Hematopoietic multipotent progenitor cell treated with erythropoietin and hydrocortisone succinate and interleukin-3 and kit ligand, for 17 days (in vitro differentiated cells): ENCODE data around the gene SBK3.
"Not testable (repeated sequence)": the region's sequence is repeated elsewhere in the genome, so short reads cannot be mapped to it uniquely, and the experiment has no call there.

ENCODE experiments used
- DNase-seq: peaks from one replicate; pipeline ENCODE4 v3.0.0-alpha.2; 2015; ENCODE audit warnings: low spot score

The SBK3 gene, protein sequence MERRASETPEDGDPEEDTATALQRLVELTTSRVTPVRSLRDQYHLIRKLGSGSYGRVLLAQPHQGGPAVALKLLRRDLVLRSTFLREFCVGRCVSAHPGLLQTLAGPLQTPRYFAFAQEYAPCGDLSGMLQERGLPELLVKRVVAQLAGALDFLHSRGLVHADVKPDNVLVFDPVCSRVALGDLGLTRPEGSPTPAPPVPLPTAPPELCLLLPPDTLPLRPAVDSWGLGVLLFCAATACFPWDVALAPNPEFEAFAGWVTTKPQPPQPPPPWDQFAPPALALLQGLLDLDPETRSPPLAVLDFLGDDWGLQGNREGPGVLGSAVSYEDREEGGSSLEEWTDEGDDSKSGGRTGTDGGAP

DNA sequence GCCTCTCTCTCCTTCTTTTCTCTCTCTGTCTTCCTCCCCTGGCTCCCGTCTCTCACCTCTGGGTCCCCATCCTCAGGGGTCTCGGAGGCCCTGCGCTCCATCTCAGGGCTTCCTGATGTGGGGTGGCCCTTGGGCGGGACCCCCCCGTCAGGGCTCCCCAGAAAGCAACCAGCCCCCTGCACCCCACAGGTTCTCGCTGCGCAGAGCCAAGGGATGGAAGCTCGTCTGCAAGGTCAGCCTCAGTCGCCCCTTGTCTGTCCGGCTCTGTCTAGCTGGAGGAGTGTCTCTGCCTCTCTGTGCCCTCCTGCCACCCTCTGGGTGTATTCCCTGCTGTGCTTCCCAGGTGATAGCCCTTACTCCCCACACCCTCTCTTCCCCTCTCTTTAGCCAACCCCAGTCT lies at the start of gene SBK3:
Gene SBK3, minus strand, starts transcription at position 101 of the 400 bp plus-strand sequence. Its CDS starts 0 bp downstream, at position 101.
- no peak for DNase-seq

DNA sequence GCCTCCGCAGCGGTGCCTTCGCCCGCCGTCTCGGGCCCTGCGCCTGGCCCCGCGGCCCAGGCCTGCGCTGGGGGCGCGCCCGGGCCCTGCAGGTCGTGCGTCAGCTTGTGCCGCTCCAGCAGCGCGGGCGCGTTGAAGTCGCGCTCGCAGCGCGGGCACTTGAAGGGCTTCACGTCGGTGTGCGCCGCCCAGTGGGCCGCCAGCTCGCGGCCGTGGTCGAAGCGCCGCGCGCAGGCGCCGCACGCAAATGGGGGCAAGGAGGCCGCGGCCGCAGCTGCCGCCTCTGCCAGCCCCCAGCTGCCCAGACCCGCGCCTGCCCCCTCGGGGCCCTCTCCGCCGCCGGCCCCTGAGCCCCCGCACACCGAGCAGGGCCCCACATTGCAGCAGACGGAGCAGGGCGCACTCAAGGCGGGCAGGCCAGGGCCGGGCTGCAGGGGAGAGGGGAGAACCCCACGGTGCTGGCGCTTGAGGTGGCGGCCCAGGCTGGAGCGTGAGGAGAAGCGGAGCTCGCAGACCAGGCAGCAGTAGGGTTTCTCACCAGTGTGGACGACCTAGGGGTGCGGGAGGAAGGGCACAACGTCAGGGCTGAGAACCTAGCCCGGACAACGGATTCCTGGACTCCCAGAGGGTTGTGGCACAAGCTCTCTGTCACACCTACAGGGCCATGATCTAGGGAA lies 47.9 kb upstream of the SBK3 start:
- DNase-seq, result no peak

DNA sequence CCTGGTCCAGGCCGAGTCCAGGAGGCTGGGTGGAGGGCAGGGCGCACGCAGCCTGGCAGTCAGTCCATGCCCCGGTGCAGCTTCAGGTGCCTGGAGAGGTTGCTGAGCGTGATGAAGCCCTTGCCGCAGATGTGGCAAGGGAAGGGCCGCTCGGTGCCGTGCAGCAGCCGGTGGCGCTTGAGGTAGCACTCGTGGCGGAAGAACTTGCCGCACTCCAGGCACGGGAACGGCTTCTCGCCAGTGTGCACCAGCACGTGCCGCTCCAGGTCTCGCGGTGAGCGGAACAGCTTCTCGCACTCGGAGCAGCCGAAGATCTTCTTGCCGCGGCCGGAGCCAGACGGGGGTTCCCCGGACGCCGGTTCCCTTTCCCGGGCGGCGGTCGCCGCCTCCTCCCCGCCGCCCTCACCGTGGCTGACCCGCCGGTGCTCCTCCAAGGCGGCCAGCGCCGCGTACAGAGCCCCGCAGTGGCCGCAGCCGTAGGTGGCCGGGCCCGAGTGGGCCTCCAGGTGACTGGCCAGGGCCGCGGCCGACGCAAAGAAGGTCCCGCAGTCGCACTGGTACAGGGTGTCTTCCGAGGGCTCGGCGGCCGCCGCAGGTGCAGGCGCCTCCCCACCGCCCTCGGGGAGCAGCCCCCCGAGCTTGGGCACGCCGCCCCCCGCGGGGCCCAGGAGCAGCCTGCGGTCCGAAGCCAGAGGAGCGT lies 47.2 kb upstream of the SBK3 start:
- no peak for DNase-seq

DNA sequence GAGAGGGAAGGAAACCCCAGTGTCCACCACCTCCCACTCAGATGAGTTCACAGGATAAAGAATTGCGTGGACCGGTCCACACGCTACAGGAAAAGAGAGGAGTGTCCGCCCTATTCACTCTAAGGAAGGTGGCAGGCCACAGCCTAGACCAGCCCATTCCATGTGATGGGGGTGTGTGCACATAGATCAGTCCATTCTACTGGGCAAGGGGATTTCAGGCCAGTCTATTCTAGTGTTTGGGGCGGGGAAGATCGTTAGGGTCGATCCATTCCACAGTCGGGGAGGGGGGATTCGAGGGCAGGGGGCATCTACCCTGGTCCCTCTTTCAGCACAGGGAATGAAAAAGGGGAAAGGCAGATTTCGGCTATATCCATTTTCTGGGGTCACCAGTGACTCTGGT lies 46.2 kb upstream of the SBK3 start:
- DNase-seq, result no peak

DNA sequence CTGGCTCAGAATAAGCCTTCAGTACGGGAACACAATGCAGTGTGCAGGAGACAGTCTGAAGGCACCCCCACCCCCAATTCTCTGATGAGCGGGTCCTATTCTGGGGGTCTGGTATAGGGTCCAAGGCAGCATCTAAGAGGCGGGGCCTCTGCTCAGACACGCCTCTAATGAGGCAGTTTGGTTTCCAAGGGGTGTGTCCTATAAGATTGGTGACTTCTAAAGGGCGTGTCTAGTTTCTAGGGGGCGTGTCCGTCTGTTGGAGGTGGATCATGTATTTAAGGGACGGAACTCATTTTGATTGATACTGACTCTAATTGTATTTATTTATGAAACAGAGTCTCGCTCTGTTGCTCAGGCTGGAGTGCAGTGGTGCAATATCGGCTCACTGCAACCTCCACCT lies 45.3 kb upstream of the SBK3 start:
- DNase-seq, result peak; percentile 61

DNA sequence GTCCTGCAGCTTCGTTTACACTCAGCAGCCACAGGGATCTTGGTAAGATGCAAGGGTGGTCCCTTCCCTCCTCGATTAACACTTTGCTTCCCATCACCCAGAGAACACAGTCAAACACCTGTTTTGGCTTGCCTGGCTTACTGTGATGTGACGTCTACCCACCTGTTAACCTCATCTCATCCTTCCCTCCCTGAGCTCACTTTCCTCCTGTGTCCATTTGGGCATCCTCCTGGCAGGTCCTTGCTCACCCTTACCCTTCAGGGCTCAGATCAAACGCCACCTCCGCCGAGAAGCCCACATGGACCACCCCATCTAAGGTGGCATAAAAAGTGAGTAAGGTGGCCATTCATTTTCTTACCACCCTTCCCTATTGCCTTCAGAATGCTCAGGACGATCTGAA lies 44.8 kb upstream of the SBK3 start:
- no peak for DNase-seq

DNA sequence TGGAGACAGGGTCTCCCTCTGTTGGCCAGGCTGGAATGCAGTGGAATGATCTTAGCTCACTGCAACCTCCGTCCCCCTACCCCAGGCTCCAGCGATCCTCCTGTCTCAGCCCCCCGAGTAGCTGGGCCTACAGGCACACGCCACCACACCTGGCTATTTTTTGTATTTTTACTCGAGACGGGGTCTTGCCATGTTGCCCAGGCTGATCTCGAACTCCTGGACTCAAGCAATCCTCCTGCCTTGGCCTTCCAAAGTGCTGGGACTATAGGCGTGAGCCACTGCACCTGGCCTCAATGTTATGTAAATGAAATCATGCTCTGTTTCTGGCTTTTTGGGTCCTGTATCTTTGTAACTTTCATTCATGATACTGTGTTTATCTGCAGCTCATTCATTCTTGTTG lies 43.4 kb upstream of the SBK3 start:
- DNase-seq, result no peak

DNA sequence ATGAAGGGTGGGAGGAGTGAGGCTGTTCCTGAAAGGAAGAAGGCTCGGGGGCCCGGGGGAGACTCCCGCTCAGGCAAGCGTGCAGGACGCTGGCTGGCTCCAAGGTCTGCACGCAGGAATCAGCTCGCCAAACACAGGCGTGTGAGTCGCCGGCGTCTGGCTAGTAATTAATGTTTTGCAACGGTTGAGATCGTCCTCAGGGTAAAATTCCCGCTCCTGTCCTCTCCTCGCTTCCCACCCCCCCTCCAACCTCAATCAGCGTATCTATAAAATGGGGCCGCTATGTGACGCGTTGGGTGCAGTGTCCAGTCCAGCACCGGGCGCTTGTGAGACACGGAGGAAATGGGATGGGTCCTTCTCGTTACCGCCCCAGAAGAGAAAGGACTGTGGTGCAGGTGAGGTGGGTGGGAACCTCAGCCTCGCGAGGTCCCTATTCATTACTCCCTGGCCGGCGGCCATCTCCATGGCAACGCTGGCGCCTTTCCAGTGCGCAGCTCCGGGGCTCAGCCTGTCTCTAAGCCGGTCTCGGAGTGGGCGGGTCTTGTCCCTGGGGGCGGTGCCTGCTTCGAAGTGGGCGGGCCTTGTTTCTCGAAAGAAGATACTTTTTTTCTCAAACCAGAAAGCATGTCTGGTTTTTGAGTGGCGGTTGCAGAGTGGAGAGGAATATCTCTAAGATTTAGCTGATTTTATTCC lies 41.8 kb upstream of the SBK3 start:
- peak; percentile 89 for DNase-seq

DNA sequence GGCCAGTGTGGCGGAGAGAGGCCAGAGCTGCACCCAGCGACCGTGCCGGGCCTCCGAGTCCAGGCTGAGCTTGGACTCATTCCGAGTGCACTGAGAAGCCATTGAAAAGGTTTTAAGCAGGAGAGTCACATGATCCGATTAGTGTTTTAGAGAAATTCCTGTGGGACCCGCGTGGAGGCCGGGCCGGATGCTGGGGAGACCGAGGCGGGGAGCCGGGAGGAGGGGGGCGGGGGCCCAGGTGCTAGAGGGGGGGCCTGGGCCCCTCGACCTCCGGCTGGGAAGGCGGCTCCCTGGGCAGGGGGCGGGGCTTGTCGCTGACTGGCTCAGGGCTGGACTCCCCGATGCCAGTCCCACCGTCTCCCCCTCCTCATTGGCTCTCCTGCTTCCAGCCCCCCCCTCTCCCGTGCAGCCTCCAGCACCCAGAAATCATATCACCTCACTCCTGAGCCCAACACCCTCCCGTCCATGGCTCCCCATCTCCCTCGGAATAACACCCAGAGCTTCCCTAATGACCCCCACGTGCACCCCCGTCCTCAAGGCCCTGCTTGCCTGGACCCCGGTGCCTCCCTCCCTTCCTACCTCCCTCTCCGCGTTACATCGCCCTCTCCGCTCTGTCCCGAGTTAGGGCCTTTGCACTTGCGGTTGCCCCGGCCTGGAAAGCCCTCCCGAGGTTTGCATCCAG lies 40.5 kb upstream of the SBK3 start:
- DNase-seq, result no peak

DNA sequence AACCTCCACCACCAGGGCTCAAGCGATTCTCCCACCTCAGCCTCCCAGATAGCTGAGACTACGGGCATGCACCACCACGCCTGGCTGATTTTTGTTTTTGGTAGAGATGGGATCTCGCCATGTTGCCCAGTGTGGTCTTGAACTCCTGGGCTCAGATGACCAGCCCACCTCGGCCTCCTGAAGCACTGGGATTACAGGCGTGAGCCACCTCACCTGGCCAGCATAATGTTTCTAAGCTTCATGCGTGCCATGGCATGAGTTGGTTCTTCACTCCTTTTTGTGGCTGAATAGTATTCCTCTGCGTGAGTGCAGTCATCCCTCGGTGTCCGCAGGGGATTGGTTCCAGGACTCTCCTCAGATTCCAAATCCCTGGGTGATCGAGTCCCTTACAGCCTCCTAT lies 39.5 kb upstream of the SBK3 start:
- DNase-seq, result no peak

DNA sequence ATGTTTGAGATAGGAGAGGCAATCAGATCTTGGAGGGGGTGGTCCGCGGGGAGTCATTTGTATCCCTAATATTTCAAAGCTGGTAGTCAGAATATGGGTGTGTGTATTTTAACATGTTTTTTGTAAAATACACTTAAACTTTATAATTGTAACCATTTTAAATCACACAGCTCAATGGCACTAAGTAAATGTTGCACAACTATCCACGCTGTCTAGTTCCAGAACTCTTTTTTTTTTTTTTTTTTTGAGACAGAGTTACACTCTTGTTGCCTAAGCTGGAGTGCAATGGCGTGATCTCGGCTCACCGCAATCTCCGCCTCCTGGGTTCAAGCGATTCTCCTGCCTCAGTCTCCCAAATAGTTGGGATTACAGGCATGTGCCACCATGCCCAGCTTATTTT lies 38.6 kb upstream of the SBK3 start:
- not testable (repeated sequence) for DNase-seq

DNA sequence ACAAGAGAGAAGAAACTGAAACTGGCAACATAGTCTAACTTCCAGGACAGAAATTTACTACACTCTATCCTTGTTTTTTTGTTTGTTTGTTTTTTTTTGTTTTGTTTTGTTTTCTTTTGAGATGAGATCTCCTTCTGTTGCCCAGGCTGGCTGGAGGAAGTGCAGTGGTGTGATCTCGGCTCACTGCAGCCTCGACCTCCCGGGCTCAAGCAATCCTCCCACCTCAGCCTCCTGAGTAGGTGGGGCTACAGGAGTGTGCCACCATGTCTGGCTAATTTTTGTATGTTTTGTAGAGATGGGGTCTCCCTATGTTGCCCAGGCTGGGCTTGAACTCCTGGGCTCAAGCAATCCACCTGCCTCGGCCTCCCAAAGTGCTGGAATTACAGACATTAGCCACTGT lies 36.9 kb upstream of the SBK3 start:
- DNase-seq, result not testable (repeated sequence)

DNA sequence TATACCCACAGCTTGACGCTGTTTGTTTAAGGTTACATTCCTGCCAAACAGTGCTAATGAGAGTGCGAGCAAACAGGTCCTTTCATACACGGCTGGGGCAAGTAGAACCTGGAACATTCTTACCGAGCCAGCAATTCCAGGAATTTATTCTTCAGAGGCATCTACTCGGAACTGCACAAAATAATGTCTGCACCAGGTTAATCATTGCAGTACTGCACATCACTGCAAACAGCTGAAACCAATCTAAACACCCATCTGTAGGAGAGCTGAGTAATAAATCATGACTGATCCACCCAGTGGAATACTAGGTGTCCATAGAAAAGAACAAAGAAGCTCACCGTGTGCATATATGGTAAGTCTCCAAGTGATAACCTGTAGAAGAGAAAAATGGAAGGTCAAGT lies 36.5 kb upstream of the SBK3 start:
- DNase-seq, result no peak

DNA sequence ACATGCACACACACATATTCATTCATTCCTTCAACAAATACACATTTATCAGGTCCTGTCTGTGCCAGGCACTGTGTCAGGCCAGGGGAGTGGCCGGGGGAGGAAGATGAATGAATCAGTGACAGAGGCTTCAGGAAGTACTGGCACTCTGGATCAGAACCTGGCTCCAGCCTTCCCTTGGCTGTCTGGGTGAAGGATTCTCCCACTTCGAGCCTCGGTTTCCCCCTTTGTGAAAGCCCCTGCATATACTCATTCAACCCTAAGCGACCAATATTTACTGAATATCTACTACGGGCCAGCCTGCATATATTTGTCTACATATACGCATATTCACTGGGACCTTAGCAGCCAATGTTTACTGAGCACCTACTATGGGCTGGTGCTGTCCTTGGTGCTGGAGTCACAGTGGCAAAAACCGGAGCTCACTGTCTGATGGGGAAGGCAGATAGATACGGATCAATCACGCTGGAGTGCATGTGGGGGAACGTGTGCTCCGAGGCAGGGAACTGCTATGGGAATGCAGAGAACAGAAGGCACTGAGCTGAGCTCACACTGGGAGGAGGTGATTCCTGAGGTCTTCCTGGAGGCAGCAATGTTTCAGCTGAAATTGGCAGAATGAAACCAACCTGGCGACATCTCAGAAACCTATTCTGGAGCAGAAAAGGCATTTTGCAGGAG lies 35.9 kb upstream of the SBK3 start:
- DNase-seq, result no peak

DNA sequence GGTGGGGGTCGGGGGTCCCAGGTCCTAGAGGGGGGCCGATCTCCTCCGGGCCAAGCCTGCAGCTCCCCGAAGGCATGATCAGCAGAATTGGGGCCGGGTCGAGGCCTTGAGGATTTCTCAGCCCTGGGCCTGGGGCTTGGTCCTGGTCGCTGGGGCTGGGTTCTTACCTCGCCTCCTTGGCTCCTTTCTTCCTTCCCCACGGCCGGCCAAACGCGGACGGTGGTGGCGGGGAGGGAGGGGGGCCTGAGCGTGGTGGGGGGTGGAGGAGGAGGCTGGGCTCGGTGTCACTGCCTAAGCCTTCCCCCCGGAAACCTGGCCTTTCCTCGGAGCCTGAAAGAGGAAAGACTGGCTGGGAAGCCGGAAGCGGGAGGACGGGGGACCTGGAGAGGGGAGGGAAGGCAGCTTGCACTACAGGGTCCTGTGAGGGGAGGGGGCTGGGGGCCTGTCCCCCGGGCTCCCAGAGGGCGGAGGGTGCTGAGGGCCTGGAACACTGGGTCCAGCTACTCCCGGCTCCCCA lies 35.3 kb upstream of the SBK3 start, which contains the start of gene ZNF579:
Gene ZNF579, minus strand, starts transcription at position 221 of the 517 bp plus-strand sequence. CDS start 1,209 bp downstream, outside the sequence.
- no peak for DNase-seq

DNA sequence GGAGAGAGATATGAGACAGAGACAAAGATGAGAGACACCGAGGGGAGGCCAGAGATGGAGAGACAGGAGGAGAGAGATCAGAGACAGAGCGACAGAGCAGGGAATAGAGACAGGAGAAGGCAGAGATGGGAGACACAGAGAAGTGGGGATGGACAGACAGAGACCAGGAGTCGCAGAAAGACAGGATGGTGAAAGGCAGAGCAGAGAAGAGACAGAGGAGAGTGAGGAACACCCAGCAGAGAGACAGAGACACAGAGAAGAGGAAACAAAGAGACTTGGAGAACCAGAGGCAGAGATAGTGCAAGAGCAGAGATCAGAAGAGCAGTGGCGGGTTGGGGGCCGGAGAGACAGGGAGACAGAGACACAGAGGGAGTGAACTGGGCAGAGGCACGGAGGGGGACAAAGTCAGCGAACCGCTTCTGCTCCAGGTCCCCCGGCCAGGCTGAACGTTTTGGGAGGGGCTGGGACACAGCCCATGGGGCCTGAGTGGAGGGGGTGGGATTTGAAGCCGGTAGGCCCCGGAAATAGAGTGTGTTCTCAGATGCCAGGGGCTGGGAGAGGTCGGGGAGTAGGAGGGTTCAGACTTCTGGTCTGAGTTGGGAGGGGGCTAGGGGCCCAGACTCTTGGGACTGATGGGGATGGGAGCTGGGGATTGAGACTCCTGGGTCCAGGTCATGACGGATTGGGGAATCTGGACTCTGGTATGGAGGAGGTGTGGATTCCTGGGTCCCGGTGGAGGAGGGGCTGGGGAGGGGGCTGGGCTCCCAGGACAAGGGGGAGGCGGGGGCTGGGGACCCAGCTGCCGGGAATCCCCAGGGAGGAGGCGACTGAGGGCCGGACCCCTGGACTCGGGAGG lies 34.7 kb upstream of the SBK3 start:
- DNase-seq, result no peak

DNA sequence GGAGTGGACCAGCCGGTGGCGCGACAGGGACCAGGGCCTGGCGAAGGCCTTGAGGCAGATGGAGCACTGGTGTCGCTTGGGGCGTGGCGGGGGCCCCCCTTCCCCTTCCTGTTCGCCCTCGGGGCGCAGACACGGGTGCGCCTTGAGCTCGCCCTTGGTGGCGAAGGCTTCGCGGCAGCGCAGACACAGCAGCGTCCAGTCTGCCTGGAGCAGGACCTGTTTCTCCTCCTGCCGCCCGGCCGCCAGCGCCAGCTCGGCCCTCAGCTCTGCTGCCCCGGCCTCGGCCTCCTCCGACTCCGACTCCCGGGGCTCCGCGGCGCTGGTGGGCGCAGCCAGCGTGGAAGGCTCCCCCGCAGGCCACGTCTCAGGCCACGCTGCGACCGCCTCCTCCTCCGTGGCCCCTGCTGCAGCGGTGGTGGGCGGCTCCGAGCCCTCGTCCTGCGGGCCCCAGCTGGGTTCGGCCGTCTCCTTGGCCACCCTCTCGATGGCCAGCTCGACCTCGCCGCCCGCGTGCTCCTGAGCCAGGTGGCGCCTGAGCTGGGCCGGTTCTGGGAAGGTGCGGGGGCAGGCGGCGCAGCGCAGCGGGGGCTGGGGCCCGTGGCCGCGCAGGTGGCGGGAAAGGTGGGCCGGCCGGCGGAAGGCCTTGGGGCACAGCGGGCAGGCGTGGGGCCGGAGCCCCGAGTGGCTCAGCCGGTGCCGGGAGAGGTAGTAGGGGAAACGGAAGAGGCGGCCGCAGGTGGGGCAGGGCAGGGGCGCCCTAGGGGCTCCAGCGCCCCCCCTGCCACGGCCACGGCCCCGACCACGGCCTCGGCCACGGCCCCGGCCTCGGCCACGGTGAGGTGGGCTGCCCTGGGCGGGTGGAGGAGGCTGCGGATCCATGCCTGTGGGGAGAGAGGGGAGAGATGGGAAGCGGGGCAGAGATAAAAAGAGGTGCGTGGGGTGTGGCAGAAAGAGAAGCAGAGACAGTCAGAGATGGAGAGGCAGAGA lies 33.7 kb upstream of the SBK3 start:
- no peak for DNase-seq

DNA sequence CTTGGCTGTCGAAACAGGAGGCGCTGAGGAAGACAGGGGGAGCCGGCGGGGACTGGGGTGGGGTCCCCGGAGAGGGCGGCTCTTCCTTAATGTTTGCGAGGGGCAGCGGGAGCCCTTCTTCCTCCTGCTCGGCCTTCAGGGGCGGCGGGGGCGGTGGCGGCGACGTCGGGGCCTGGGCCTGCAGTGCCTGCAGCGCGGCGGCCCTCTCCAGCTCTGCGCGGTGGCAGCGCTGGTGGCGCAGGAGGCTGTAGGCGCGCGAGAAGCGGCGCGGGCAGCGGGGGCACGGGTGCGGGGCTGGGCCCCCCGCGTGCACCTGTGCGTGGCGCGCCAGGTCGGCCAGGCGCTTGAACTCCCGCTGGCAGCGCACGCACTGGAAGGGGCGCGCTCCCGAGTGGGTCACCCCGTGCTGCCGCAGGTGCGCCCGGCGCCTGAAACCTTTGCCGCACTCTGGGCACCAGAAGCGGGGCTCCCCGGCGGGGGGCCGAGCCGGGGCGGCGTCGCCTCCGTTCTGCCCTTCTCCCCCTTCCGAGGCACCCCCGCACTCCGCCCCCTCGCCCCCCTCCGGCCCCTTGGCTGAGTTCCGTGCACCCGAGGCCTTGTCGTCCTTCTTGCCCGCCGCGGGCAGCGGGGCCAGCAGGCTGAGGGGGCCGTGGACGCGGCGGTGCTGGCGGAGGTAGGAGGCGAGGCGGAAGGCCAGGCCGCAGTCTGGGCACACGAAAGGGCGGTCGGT lies 32.9 kb upstream of the SBK3 start:
- DNase-seq, result no peak
